Right lobe of liver (tissue), 6 donors: ENCODE data around the gene WEE1. TPM values are rescaled to one million over a fixed set of nuclear protein-coding genes. Genes with fewer than 3 reads are reported as not detected.

ENCODE experiments used
- ATAC-seq, 4 donors: fragments of 200-7000 bp; cut with Tn5 transposase; one replicate each; pipeline ENCODE4 v1.9.1; 2020; ENCODE audit warnings: mild to moderate bottlenecking in 4 of 4, moderate library complexity in 4 of 4
- DNase-seq, 3 donors: peaks; one replicate each; pipeline ENCODE4 v3.0.0-alpha.2; 2020
- H3K27ac ChIP-seq, 3 donors: fragments of 200-600 bp; one replicate each; pipeline ENCODE4 v1.8.0; 2022
- H3K27me3 ChIP-seq, 2 donors: fragments of 200-600 bp; one replicate each; pipeline ENCODE4 v1.8.0; 2022
- H3K36me3 ChIP-seq, 4 donors: fragments of 200-600 bp; sonication (generic) in 1 of 4; one replicate each; pipeline versions ENCODE4 v1.5.1 to v1.8.0; 2017 to 2022; ENCODE audit warnings: control low read depth in 1 of 4
- H3K4me1 ChIP-seq, 4 donors: fragments of 200-600 bp; sonication (generic) in 1 of 4; one replicate each; pipeline versions ENCODE4 v1.5.1 to v1.8.0; 2017 to 2022; ENCODE audit warnings: control low read depth in 1 of 4
- H3K4me3 ChIP-seq, 3 donors: fragments of 200-600 bp; one replicate each; pipeline ENCODE4 v1.8.0; 2022
- H3K9me3 ChIP-seq, 4 donors: fragments of 200-600 bp; sonication (generic) in 1 of 4; one replicate each; pipeline versions ENCODE4 v1.5.1 to v1.8.0; 2017 to 2022; ENCODE audit warnings: control low read depth in 1 of 4
- CTCF ChIP-seq, 4 donors: fragments of 200-600 bp in 3 of 4; fragments of 450-650 bp in 1 of 4; IDR thresholded peaks; one replicate each; pipeline versions ENCODE4 v1.5.1 to v1.8.0; 2016 to 2022; ENCODE audit warnings: antibody characterized with exemption in 4 of 4, mild to moderate bottlenecking in 2 of 4
- POLR2A ChIP-seq: fragments of 450-650 bp; IDR thresholded peaks from one replicate; pipeline ENCODE4 v1.6.1; 2017; ENCODE audit warnings: antibody characterized with exemption, mild to moderate bottlenecking
- WGBS: methylation state at CpG from one replicate; pipeline ENCODE4 v1.1.6; 2018; ENCODE audit warnings: low coverage, low lambda C conversion rate; ENCODE audit not compliant: insufficient coverage; ENCODE audit errors: missing lambda C conversion rate; 5-methylcytosine and 5-hydroxymethylcytosine counted together
- intact Hi-C, 2 donors: fragments of 100-400 bp; cut with DNase I; formaldehyde crosslinking; loops; one replicate each; pipeline versions ENCODE4 v1.11.2 to v1.14.1; 2022
- total RNA-seq, 6 experiments: library from RNA; depleted of rRNA in 2 of 6; stranded (reverse); fragments of >200 nt in 2 of 6; fragmentation: NEBNext Ultra II Directional in 3 of 6; extraction: Animal tissue kit (Norgen Biotek cat#: 25700) in 3 of 6; gene quantifications; one replicate each; pipeline versions ENCODE4 v1.1.0 to v1.2.4, GENCODE V29; 2016 to 2023
- donor health status: DM: no; HTN: yes; CAD: no.
- donor health status: DM: no; HTN: no; CAD: no.
- donor health status: DM: no; HTN: no; CAD: no.
- donor health status: DM: no; HTN: yes; CAD: no.
- donor health status: DM: no; HTN: yes; CAD: no.

The WEE1 gene
- total RNA-seq, 6 experiments from 2014 or later, result 11.1 to 34.0 (median 19.5) TPM

DNA sequence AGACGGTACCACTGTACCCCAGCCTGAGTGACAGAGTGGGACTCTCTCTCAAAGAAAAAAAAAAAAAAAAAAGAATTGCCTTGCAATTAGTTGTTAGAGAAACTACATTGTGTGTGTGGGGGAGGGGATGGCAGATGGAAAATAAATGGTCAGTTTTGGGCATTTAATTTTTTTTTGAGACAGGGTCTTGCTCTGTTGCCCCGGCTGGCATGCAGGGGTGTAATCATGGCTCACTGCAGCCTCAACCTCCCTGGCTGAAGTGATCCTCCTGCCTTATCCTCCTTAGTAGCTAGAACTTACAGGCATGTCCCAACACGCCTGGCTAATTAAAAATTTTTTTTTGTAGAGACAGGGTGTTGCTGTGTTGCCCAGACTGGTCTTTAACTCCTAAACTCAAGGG is 36.4 kb downstream of the WEE1 start:
- Histone ChIP-seq H3K9me3 (no peaks in the 10 kb centered on the region), H3K4me3 (no peak overlapping the region), H3K4me1 (peaks cover 0 to 5% (median 2%) of the 10 kb centered on the region in 4 donors), H3K27me3 (no peaks in the 10 kb centered on the region), H3K36me3 (no peaks in the 10 kb centered on the region), H3K27ac (no peak overlapping the region)
- WGBS, result 94% methylated on average over 3 of the region's 3 CpGs
- ATAC-seq, result no peak
- DNase-seq, result no peak
- no peak for TF ChIP-seq CTCF (IDR thresholded peaks at IDR 0.05)
- TF ChIP-seq POLR2A, result no peak
- intact Hi-C loops, result no loop called here

DNA sequence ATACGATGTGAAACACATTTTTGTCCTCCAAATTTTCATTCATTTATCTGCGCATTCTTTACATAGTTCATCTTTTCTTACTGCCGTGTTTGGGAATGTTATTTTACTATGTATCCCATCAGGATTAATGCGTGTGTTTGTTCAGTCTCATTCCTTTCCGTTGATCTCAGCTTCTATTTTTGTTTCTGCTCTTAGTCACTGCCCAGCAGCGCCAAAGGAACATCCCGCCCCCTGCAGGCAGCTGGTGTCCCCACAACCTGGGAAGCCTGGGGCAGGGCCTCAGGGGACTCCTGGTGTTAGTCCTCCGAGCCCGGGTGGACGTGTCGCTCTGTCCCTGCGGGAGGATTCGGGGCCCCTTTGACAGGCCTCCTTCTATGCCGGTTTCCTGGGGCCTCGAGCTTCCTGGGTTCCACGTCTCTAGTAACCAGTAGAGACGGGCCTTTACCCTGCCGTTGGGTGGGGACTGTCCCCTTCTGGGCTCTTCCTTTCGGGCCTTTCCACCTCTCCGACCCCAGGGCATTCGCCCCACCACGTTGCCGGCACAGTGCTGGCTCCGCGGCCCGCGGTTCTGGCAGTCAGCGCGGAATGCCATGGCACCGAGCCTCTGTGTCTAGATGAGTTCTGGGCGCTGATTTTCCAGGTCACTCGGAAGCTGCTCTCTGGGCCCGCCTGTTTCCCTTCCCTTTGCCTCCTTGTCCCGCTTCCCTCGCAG is 39.8 kb downstream of the WEE1 start:
- Histone ChIP-seq H3K4me3 (peak overlapping the region; percentile 43 to 60 (median 52)), H3K27me3 (no peaks in the 10 kb centered on the region), H3K36me3 (no peaks in the 10 kb centered on the region), H3K27ac (peak overlapping the region; percentile 94 to 100 (median 94)), H3K4me1 (peaks cover 0 to 5% (median 2%) of the 10 kb centered on the region in 4 donors), H3K9me3 (no peaks in the 10 kb centered on the region)
- ATAC-seq (peak; percentile 88 to 94 (median 92)), DNase-seq (peak; percentile 93 to 96 (median 93))
- under 1% methylated on average over 26 of the region's 35 CpGs for WGBS
- TF ChIP-seq POLR2A (peak; percentile 86), CTCF (IDR thresholded peaks at IDR 0.05) (peak; percentile 96 to 99 (median 98))
- intact Hi-C loops, result no loop called here

DNA sequence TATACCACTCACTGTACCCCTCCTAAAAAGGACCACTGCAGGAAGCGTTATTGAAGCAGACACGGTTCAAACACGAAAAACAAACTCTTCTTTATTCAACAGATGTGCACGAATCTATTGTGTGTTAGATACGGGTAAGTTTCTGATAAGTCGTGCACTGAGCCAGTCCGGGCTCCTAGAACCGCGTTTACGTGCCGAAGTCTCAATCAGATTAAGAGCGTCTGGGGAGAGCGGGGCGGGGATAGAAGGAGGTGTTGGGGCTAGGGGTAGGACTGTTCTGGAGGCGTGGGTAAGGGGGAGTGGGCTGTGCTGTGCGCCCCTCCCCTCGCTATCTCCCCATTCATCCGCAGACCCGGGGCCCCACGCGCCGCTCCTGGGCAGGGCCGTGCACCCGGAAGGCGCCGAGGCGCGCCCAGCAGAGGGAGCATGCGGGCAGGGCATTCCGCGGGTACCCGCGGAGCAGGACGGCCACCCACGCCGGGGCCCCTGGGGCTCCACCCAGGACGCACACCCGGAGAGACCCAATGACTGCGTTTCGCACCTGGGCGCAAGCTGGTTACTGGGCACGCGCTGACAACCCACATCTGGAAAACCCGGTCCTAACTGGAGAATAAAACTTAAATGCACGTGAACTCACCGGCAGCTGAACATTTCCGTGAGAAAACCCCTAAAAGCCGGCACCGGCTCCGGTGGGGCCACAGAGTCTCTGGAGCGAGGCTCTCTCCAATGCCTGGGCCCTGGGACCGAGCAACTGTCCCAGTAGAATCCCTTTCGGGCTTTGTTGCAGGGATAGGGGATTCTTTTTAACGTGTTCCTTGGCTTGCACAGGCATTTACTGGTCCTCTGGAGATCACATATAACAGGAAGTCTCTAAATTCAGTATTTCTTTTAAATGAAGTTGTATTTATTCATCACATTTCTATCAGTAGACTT is 40.6 kb downstream of the WEE1 start:
- TF ChIP-seq POLR2A (peak; percentile 76), CTCF (IDR thresholded peaks at IDR 0.05) (peak; percentile 79 to 83 (median 82))
- ATAC-seq (peak; percentile 88 to 94 (median 90)), DNase-seq (peak; percentile 92 to 93 (median 93))
- Histone ChIP-seq H3K4me1 (peaks cover 0 to 5% (median 2%) of the 10 kb centered on the region in 4 donors), H3K27ac (peak overlapping the region; percentile 94 to 100 (median 94)), H3K9me3 (no peaks in the 10 kb centered on the region), H3K36me3 (no peaks in the 10 kb centered on the region), H3K4me3 (peak overlapping the region; percentile 43 to 60 (median 52)), H3K27me3 (no peaks in the 10 kb centered on the region)
- intact Hi-C loops, result no loop called here
- WGBS, result 0% methylated on average over 23 of the region's 54 CpGs

DNA sequence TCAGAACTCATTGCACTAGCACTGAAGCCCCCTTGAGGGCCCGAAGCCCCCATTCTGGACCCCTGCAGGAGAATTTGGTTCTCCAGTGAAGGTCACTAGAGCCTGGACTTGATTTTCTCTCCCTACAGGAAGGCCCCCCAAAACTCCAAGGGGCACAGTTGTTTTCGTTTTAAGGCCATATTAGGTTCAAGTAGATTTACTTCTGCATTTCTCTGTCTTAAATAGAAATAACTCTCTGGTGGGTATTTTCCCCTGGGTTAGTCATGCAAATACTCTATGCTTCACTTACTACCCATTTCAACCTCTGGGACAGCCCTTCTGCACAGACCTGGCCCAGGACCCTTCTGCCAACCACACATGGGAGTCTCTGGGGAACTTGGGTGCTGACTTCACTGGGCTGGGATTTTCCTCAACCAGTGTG is 41.6 kb downstream of the WEE1 start:
- Histone ChIP-seq H3K4me3 (no peak overlapping the region), H3K27me3 (no peaks in the 10 kb centered on the region), H3K36me3 (no peaks in the 10 kb centered on the region), H3K27ac (peak overlapping the region in 2 of 3 donors; percentile 94 to 100), H3K4me1 (peaks cover 0 to 5% (median 2%) of the 10 kb centered on the region in 4 donors), H3K9me3 (no peaks in the 10 kb centered on the region)
- intact Hi-C loops, result no loop called here
- ATAC-seq (no peak), DNase-seq (no peak)
- 59% methylated on average over 2 of the region's 2 CpGs for WGBS
- TF ChIP-seq CTCF (IDR thresholded peaks at IDR 0.05) (no peak), POLR2A (no peak)
